ENCODE measurements around the gene ARL6. TPM values are rescaled to one million over a fixed set of nuclear protein-coding genes. Genes with fewer than 3 reads are reported as not detected.

The ARL6 gene
- total RNA-seq, 8 experiments from 2014 or later, result 6.5 to 15.5 (median 12.0) TPM

Other genes with a start within 250 kb of the ARL6 start
- 10 to 100 TPM in 5 of 8 experiments, 1 to 10 TPM in 3; 4.7 to 14.3 (median 10.8) TPM for gene CRYBG3, start 57.3 kb downstream of the ARL6 start, total RNA-seq
- gene RIOX2, start 207.7 kb downstream of the ARL6 start, total RNA-seq, result 100 to 1,000 TPM in 2 of 8 experiments, 10 to 100 TPM in 6; 11.0 to 275 (median 25.4) TPM